ENCODE results near the gene PLEKHM3.

GRCh38 chr2:207903236-207903635, 122.1 kb downstream of the PLEKHM3 start:
- TF ChIP-seq, protein P1, sequence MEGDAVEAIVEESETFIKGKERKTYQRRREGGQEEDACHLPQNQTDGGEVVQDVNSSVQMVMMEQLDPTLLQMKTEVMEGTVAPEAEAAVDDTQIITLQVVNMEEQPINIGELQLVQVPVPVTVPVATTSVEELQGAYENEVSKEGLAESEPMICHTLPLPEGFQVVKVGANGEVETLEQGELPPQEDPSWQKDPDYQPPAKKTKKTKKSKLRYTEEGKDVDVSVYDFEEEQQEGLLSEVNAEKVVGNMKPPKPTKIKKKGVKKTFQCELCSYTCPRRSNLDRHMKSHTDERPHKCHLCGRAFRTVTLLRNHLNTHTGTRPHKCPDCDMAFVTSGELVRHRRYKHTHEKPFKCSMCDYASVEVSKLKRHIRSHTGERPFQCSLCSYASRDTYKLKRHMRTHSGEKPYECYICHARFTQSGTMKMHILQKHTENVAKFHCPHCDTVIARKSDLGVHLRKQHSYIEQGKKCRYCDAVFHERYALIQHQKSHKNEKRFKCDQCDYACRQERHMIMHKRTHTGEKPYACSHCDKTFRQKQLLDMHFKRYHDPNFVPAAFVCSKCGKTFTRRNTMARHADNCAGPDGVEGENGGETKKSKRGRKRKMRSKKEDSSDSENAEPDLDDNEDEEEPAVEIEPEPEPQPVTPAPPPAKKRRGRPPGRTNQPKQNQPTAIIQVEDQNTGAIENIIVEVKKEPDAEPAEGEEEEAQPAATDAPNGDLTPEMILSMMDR (IDR thresholded peaks at IDR 0.05), result no peak
- TF ChIP-seq POLR2A (IDR thresholded peaks at IDR 0.05), result no peak
